Tibial nerve (tissue), 4 donors: ENCODE results near the gene NKD1. TPM values are rescaled to one million over a fixed set of nuclear protein-coding genes. Genes with fewer than 3 reads are reported as not detected.

Source experiments
- DNase-seq, 2 donors: peaks; one replicate each; pipeline ENCODE4 v3.0.0-alpha.2; 2019; ENCODE audit warnings: low spot score in 2 of 2
- H3K27ac ChIP-seq, 4 donors: fragments of 200-600 bp; sonication (generic) in 3 of 4; one replicate each; pipeline ENCODE4 v1.5.1; 2017 to 2019; ENCODE audit warnings: mild to moderate bottlenecking in 1 of 4
- H3K27me3 ChIP-seq, 2 donors: fragments of 200-600 bp; sonication (generic) in 1 of 2; one replicate each; pipeline versions ENCODE4 v1.5.1 to v1.6.0; 2017 to 2019
- H3K36me3 ChIP-seq, 3 donors: fragments of 200-600 bp; sonication (generic); one replicate each; pipeline ENCODE4 v1.5.1; 2018 to 2019
- H3K4me1 ChIP-seq, 4 donors: fragments of 200-600 bp; sonication (generic) in 3 of 4; one replicate each; pipeline ENCODE4 v1.5.1; 2017 to 2019
- H3K4me3 ChIP-seq, 4 donors: fragments of 200-600 bp; sonication (generic) in 3 of 4; one replicate each; pipeline ENCODE4 v1.5.1; 2017 to 2019; ENCODE audit warnings: mild to moderate bottlenecking in 1 of 4, moderate library complexity in 1 of 4
- H3K9me3 ChIP-seq, 4 donors: fragments of 200-600 bp; sonication (generic) in 3 of 4; one replicate each; pipeline ENCODE4 v1.5.1; 2017 to 2019
- CTCF ChIP-seq, 5 experiments: fragments of 200-600 bp in 3 of 5; fragments of 450-650 bp in 2 of 5; sonication (generic) in 3 of 5; IDR thresholded peaks; one replicate each; pipeline ENCODE4 v1.5.1; 2016 to 2019; ENCODE audit warnings: antibody characterized with exemption in 5 of 5, mild to moderate bottlenecking in 3 of 5, moderate library complexity in 2 of 5
- EP300 ChIP-seq, 2 donors: sonication (generic); formaldehyde crosslinking; IDR thresholded peaks; one replicate each; pipeline ENCODE4 v1.6.1; 2017; ENCODE audit warnings: antibody characterized with exemption in 2 of 2, mild to moderate bottlenecking in 1 of 2
- POLR2A ChIP-seq, 2 donors: fragments of 450-650 bp; IDR thresholded peaks; one replicate each; pipeline ENCODE4 v1.6.1; 2017; ENCODE audit warnings: antibody characterized with exemption in 2 of 2, mild to moderate bottlenecking in 2 of 2, moderate library complexity in 2 of 2
- WGBS, 2 donors: methylation state at CpG; one replicate each; pipeline ENCODE4 v1.1.5; 2018; 5-methylcytosine and 5-hydroxymethylcytosine counted together
- total RNA-seq, 4 donors: library from RNA; depleted of rRNA; stranded (reverse); fragments of >200 nt; gene quantifications; one replicate each; pipeline ENCODE4 v1.1.0, GENCODE V29; 2016

The NKD1 gene
- total RNA-seq, 4 donors from 2014 or later = 20.1 to 92.4 (median 43.1) TPM

GRCh38 chr16:50627419-50627818 is 79.2 kb downstream of the NKD1 start:
- peak in 1 of 2 donors; percentile 58 for DNase-seq
- WGBS, 2 donors = 16 to 32% methylated on average over 10 of the region's 10 CpGs
- Histone ChIP-seq H3K36me3 (peaks cover 0 to 34% (median 0%) of the 10 kb centered on the region in 3 donors), H3K27me3 (no peaks in the 10 kb centered on the region), H3K4me3 (no peak overlapping the region), H3K4me1 (peaks cover 0 to 20% (median 7%) of the 10 kb centered on the region in 4 donors), H3K27ac (peak overlapping the region in 1 of 4 donors; percentile 5), H3K9me3 (no peaks in the 10 kb centered on the region)
- peak in 4 of 5 experiments; percentile 10 to 62 (median 38) for TF ChIP-seq CTCF (IDR thresholded peaks at IDR 0.05)
- peak in 1 of 2 donors; percentile 8 for TF ChIP-seq EP300 (IDR thresholded peaks at IDR 0.05)
- TF ChIP-seq POLR2A (IDR thresholded peaks at IDR 0.05) = peak in 1 of 2 donors; percentile 11

DNA sequence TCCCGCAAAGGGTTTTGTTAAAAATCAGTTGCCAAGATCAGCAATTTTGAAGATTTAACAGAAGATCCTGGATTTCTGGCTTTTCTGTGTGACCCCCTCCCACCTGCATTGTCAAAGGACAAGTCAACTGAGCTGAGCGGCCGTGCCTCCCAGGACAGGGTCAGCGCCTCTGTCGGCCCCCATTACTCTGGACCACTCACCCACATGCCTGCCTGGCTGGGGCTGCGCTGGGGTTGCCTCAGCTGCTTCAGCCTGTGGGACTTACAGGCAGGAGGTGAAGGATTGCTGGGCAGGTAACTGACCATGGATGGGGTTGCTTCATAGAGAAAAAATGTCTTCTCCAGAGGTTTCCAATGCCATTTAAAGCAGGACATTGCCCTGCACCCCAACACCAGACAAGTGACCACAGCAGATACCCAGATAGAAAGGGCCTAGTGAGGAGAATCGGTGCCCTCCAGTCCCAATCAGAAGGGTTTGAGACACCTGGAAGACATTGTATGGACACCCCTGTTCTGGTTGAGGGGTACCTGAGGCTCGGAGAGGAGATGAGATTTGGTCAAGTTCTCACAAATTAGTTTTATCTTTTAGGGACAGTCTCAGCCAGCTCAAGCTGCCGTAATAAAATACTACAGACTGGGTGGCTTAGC is 80.1 kb downstream of the NKD1 start:
- no peaks in the 10 kb centered on the region for H3K9me3 ChIP-seq
- TF ChIP-seq POLR2A (IDR thresholded peaks at IDR 0.05) = no peak
- H3K4me1 ChIP-seq = peaks cover 0 to 20% (median 7%) of the 10 kb centered on the region in 4 donors
- H3K27ac ChIP-seq = peak overlapping the region in 1 of 4 donors; percentile 5
- WGBS, 2 donors = 87 to 95% methylated on average over 9 of the region's 9 CpGs
- no peaks in the 10 kb centered on the region for H3K27me3 ChIP-seq
- DNase-seq = no peak
- no peak overlapping the region for H3K4me3 ChIP-seq
- H3K36me3 ChIP-seq = peaks cover 0 to 40% (median 0%) of the 10 kb centered on the region in 3 donors

DNA sequence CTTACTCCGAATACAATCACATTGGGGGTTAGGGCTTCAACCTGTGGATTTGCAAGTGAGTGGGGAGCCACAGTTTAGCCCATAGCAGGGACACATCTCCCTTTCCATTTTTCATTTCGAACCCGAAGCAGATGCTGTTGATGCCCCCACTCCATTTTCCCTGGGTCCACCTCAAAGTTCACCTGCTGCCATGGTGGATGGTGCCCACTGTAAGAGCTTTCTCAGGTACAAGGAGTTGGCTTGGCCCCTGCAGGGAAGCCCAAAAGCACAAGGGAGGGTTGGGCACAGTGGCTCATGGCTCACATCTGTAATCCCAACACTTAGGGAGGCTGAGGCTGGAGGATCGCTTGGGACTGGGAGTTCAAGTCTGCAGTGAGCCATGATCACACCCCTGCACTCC is 81.1 kb downstream of the NKD1 start:
- Histone ChIP-seq H3K9me3 (no peaks in the 10 kb centered on the region), H3K27ac (no peak overlapping the region), H3K27me3 (no peaks in the 10 kb centered on the region), H3K36me3 (peaks cover 0 to 47% (median 0%) of the 10 kb centered on the region in 3 donors), H3K4me1 (peaks cover 0 to 20% (median 7%) of the 10 kb centered on the region in 4 donors), H3K4me3 (no peak overlapping the region)
- TF ChIP-seq CTCF (IDR thresholded peaks at IDR 0.05) = no peak
- no peak for TF ChIP-seq EP300 (IDR thresholded peaks at IDR 0.05)
- no peak for TF ChIP-seq POLR2A (IDR thresholded peaks at IDR 0.05)
- no peak for DNase-seq
- 92 to 95% methylated on average over 4 of the region's 4 CpGs for WGBS, 2 donors

DNA sequence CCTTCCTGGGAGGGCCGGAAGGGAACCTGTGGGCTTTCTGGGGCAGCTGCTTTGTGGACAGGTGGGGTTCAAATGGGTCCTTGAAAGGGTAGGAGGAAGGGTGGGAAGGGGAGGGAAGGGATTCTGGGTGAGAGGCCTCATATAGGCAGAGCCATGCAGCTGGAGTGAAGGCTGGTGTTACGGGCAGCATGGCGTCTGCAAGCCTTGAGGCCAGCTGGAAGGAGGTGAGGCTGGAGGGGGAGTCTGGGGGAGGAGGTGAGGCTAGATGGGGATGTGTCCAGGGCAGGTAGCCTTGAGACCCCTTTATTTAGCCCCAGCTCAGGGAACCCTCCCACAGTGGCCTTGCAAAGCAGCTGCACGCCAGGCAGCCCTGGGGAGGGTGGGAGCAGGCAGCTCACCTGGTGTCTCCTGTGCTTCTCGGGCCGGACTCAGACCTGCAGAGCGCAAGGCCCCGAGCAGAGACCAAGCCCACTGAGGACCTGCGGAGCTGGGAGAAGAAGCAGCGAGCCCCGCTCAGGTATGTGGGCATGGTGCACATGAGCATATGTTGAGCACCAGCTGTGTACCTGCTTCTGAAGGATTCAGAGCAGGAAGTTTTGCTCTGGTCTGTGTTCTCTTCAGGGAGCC is 82.3 kb downstream of the NKD1 start:
- Histone ChIP-seq H3K4me1 (peaks cover 0 to 17% (median 7%) of the 10 kb centered on the region in 4 donors), H3K27ac (no peak overlapping the region), H3K36me3 (peaks cover 0 to 43% (median 0%) of the 10 kb centered on the region in 3 donors), H3K9me3 (no peaks in the 10 kb centered on the region), H3K27me3 (no peaks in the 10 kb centered on the region), H3K4me3 (no peak overlapping the region)
- no peak for TF ChIP-seq CTCF (IDR thresholded peaks at IDR 0.05)
- TF ChIP-seq EP300 (IDR thresholded peaks at IDR 0.05) = no peak
- TF ChIP-seq POLR2A (IDR thresholded peaks at IDR 0.05) = no peak
- DNase-seq = no peak
- WGBS, 2 donors = 91 to 93% methylated on average over 11 of the region's 11 CpGs

DNA sequence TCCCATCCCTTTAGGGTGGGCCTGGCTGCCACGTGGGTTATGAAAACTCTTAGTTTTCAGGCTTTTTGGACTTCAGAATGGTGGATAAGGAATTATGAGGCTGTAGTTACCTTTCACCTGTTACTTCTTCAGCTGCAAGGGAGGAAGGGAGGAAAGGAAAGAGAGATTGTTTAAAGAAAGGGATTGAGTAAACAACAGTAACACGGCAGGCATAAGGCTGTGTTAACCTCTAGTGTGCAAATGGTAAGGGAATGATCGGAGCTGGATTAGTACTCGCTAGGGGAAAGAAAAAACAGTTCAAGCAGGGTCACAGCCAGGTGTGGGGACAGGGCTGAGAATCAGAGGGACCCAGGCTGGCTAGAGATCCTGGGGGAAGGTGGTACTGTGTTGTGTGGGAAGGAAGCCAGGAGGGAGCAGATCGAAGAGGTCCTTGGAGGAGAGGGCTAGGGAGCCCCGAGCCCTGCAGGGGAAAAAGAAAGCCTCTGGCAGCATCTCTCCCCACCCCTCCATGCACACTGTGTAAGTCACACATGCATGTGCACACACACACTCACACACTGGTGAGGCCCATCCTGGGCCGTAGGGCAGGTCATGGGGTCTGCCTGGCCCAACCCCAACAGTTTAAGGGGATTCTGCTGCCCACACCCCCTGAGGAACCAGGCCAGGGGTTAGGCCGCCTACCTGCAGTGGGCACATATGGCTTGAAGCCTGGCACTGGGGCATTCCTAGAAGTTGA is 83.2 kb downstream of the NKD1 start:
- 76 to 84% methylated on average over 7 to 8 of the region's 8 CpGs for WGBS, 2 donors
- Histone ChIP-seq H3K27ac (no peak overlapping the region), H3K36me3 (peaks cover 0 to 40% (median 0%) of the 10 kb centered on the region in 3 donors), H3K9me3 (no peaks in the 10 kb centered on the region), H3K4me1 (peaks cover 0 to 12% (median 7%) of the 10 kb centered on the region in 4 donors), H3K27me3 (no peaks in the 10 kb centered on the region), H3K4me3 (no peak overlapping the region)
- DNase-seq = no peak
- TF ChIP-seq EP300 (IDR thresholded peaks at IDR 0.05) (no peak), POLR2A (IDR thresholded peaks at IDR 0.05) (no peak), CTCF (IDR thresholded peaks at IDR 0.05) (no peak)
